Measurements from ENCODE around the gene EFCAB12. TPM values are rescaled to one million over a fixed set of nuclear protein-coding genes. Genes with fewer than 3 reads are reported as not detected.

Gene EFCAB12
- total RNA-seq, 2 donors from 2014 or later, result 0.33 to 0.73 TPM

DNA sequence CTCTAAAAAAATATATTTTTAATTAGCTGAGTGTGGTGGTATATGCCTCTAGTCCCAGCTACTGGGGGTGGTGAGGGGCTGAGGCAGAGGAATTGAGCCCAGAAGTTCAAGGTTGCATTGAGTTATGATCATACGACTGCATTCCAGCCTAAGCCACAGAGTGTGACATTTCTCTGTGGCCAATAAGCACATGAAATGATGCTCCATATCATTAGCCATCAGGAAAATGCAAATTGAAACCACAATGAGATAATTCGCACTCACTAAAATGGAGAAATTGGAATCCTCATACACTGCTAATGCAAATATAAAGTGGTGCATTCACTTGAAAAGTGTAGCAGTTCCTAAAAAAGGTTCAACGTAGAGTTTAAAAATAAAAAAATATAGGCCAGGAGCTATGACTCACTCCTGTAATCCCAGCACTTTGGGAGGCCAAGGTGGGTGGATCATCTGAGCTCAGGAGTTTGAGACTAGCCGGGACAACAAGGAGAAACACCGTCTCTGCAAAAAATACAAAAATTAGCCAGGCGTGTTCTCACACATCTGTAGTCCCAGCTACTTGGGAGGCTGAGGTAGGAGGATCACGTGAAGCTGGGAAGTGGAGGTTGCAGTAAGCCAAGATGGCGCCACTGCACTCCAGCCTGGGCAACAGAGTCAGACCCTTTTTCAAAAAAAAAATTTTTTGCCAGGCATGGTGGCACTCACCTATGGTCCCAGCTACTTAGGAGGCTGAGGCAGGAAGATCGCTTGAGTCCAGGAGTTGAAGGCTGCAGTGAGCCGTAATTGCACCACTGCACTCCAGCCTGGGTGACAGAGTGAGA is 46.8 kb upstream of the EFCAB12 start:
- Mint-ChIP-seq H3K4me3 (no peak overlapping the region), H3K27me3 (ENCODE audit: insufficient read depth) (no peaks in the 10 kb centered on the region), H3K4me1 (no peaks in the 10 kb centered on the region), H3K9me3 (no peaks in the 10 kb centered on the region), H3K36me3 (ENCODE audit: low read depth) (peaks cover 44% of the 10 kb centered on the region), H3K27ac (no peak overlapping the region)
- Histone ChIP-seq H3K27ac (ENCODE audit: low read depth, low read length) (no peak overlapping the region), H3K27me3 (ENCODE audit: control insufficient read depth, insufficient read depth, low read length, poor library complexity, severe bottlenecking) (no peaks in the 10 kb centered on the region), H3K9ac (ENCODE audit: extremely low read depth, low read length, poor library complexity, severe bottlenecking) (no peak overlapping the region), H3K4me3 (ENCODE audit: low read length) (no peak overlapping the region), H3K9me3 (ENCODE audit: control insufficient read depth, low read length) (no peaks in the 10 kb centered on the region), H3K4me1 (ENCODE audit: control insufficient read depth, insufficient read depth, low read length) (no peaks in the 10 kb centered on the region), H3K36me3 (ENCODE audit: control insufficient read depth, insufficient read depth, low read length) (peaks cover 24% of the 10 kb centered on the region)
- WGBS, 2 experiments (ENCODE audit: insufficient coverage in 1 of 2, insufficient read length in 1 of 2), result 95 to 96% methylated on average over 8 to 10 of the region's 10 CpGs
- DNase-seq, result no peak
- TF ChIP-seq, protein P1, sequence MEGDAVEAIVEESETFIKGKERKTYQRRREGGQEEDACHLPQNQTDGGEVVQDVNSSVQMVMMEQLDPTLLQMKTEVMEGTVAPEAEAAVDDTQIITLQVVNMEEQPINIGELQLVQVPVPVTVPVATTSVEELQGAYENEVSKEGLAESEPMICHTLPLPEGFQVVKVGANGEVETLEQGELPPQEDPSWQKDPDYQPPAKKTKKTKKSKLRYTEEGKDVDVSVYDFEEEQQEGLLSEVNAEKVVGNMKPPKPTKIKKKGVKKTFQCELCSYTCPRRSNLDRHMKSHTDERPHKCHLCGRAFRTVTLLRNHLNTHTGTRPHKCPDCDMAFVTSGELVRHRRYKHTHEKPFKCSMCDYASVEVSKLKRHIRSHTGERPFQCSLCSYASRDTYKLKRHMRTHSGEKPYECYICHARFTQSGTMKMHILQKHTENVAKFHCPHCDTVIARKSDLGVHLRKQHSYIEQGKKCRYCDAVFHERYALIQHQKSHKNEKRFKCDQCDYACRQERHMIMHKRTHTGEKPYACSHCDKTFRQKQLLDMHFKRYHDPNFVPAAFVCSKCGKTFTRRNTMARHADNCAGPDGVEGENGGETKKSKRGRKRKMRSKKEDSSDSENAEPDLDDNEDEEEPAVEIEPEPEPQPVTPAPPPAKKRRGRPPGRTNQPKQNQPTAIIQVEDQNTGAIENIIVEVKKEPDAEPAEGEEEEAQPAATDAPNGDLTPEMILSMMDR (conservative IDR thresholded peaks at IDR 0.05), result no peak

DNA sequence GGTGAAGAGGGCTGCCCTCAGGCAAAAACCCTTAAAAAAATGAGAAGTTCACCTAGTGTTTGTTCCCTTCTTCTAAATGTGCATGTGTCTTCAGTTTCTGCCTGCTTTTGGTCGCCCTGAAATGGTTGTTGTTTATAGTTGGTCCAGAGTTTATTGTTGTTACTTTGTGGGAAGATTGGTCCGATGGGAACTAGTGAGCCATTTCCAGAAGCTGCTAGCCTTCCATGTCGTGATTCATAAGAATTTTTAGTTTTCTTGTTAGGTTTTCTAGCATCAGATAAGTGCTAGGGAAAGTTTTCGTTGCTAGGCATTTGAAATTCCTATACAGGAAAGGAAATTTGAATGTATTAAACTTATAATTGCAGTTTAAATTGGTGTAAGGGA is 45.3 kb upstream of the EFCAB12 start:
- H3K9ac ChIP-seq (ENCODE audit: extremely low read depth, low read length, poor library complexity, severe bottlenecking), result no peak overlapping the region
- Mint-ChIP-seq H3K27me3 (ENCODE audit: insufficient read depth) (no peaks in the 10 kb centered on the region), H3K4me1 (peaks cover 2% of the 10 kb centered on the region), H3K9me3 (no peaks in the 10 kb centered on the region), H3K4me3 (no peak overlapping the region), H3K27ac (no peak overlapping the region), H3K36me3 (ENCODE audit: low read depth) (peaks cover 37% of the 10 kb centered on the region)
- TF ChIP-seq, protein P1 (conservative IDR thresholded peaks at IDR 0.05), result no peak
- H3K27ac ChIP-seq (ENCODE audit: low read depth, low read length), result no peak overlapping the region
- DNase-seq, result no peak
- 78 to 90% methylated on average over 4 of the region's 4 CpGs for WGBS, 2 experiments (ENCODE audit: insufficient coverage in 1 of 2, insufficient read length in 1 of 2)
- no peaks in the 10 kb centered on the region for H3K27me3 ChIP-seq (ENCODE audit: control insufficient read depth, insufficient read depth, low read length, poor library complexity, severe bottlenecking)
- no peak overlapping the region for H3K4me3 ChIP-seq (ENCODE audit: low read length)
- H3K4me1 ChIP-seq (ENCODE audit: control insufficient read depth, insufficient read depth, low read length), result no peaks in the 10 kb centered on the region
- H3K9me3 ChIP-seq (ENCODE audit: control insufficient read depth, low read length), result no peaks in the 10 kb centered on the region
- peaks cover 26% of the 10 kb centered on the region for H3K36me3 ChIP-seq (ENCODE audit: control insufficient read depth, insufficient read depth, low read length)

GRCh38 chr3:129473067-129473768 is 44.8 kb upstream of the EFCAB12 start:
- TF ChIP-seq, protein P1 (conservative IDR thresholded peaks at IDR 0.05), result no peak
- no peaks in the 10 kb centered on the region for H3K9me3 Mint-ChIP-seq
- 91 to 92% methylated on average over 2 to 4 of the region's 4 CpGs for WGBS, 2 experiments (ENCODE audit: insufficient coverage in 1 of 2, insufficient read length in 1 of 2)
- H3K4me3 Mint-ChIP-seq, result no peak overlapping the region
- H3K27ac ChIP-seq (ENCODE audit: low read depth, low read length), result no peak overlapping the region
- no peaks in the 10 kb centered on the region for H3K4me1 ChIP-seq (ENCODE audit: control insufficient read depth, insufficient read depth, low read length)
- no peaks in the 10 kb centered on the region for H3K27me3 Mint-ChIP-seq (ENCODE audit: insufficient read depth)
- H3K4me3 ChIP-seq (ENCODE audit: low read length), result no peak overlapping the region
- peaks cover 2% of the 10 kb centered on the region for H3K4me1 Mint-ChIP-seq
- H3K36me3 ChIP-seq (ENCODE audit: control insufficient read depth, insufficient read depth, low read length), result peaks cover 21% of the 10 kb centered on the region
- no peak for DNase-seq
- no peaks in the 10 kb centered on the region for H3K9me3 ChIP-seq (ENCODE audit: control insufficient read depth, low read length)
- no peaks in the 10 kb centered on the region for H3K27me3 ChIP-seq (ENCODE audit: control insufficient read depth, insufficient read depth, low read length, poor library complexity, severe bottlenecking)
- H3K36me3 Mint-ChIP-seq (ENCODE audit: low read depth), result peaks cover 34% of the 10 kb centered on the region
- no peak overlapping the region for H3K27ac Mint-ChIP-seq
- H3K9ac ChIP-seq (ENCODE audit: extremely low read depth, low read length, poor library complexity, severe bottlenecking), result no peak overlapping the region
